ENCODE data around the gene ABCA13.

Gene ABCA13

GRCh38 chr7:48473205-48473865 is 302.1 kb downstream of the ABCA13 start:
- FAIRE-seq (no peak), DNase-seq (ENCODE audit: extremely low spot score, insufficient read length, low read depth) (no peak)

- DNase-seq (ENCODE audit: extremely low spot score, insufficient read length, low read depth) (no peak), FAIRE-seq (no peak)
These were observed 310.0 kb downstream of the ABCA13 start for GRCh38 chr7:48481235-48481634.

- FAIRE-seq (no peak), DNase-seq (ENCODE audit: extremely low spot score, insufficient read length, low read depth) (no peak)
These were observed 326.3 kb downstream of the ABCA13 start for GRCh38 chr7:48497521-48497920.

GRCh38 chr7:48502021-48502420 is 330.8 kb downstream of the ABCA13 start:
- no peak for FAIRE-seq
- no peak for DNase-seq (ENCODE audit: extremely low spot score, insufficient read length, low read depth)

DNA sequence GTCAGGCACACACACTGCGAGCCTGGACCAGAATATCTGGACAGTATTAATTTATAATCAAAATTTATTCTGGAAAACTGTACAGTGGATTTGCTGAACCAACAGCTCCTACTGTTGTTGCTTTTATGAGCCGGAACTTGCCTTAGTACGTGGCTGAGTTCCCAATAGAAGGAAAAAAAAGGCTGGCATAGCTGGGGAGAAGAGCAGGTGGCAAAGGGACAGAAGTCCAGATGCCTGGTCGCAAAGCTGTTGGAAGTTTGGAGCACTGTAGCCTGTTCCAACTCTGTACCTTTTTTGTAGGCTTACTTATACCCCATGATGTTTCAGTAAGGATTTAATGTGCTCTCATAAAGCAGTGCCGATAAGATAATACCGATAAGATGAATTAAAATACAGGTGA is 333.8 kb downstream of the ABCA13 start:
- FAIRE-seq: no peak
- no peak for DNase-seq (ENCODE audit: extremely low spot score, insufficient read length, low read depth)

- no peak for DNase-seq (ENCODE audit: extremely low spot score, insufficient read length, low read depth)
- FAIRE-seq: no peak
These were observed 334.2 kb downstream of the ABCA13 start for GRCh38 chr7:48505466-48505865.

GRCh38 chr7:48506569-48506968 is 335.3 kb downstream of the ABCA13 start:
- FAIRE-seq (no peak), DNase-seq (ENCODE audit: extremely low spot score, insufficient read length, low read depth) (no peak)

- FAIRE-seq: no peak
- DNase-seq (ENCODE audit: extremely low spot score, insufficient read length, low read depth): no peak
These were observed 339.8 kb downstream of the ABCA13 start for GRCh38 chr7:48511080-48511479.

GRCh38 chr7:48512892-48513291 is 341.6 kb downstream of the ABCA13 start:
- DNase-seq (ENCODE audit: extremely low spot score, insufficient read length, low read depth) (no peak), FAIRE-seq (no peak)

DNA sequence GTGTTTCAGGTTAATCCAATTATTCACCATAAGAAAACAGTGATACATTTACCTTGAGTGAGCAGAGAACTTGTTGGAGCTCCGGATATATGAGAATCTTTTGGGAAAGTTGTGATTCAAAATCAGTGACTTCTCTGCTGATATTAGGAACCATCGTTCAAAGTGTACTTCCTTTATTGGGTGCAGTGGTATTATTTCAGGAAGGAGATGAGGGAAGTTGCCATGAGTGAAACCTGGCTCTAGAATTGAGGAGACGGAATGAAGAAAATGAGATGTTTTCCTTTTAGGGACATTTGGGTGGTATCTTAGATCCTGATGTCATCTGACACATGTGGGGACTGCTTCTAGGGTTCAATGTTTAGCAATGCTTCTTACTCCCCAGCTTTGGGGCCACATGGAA is 343.9 kb downstream of the ABCA13 start:
- no peak for FAIRE-seq

GRCh38 chr7:48518092-48518491 is 346.8 kb downstream of the ABCA13 start:
- no peak for FAIRE-seq
- no peak for DNase-seq (ENCODE audit: extremely low spot score, insufficient read length, low read depth)

More for the DNA sequence above, 343.9 kb downstream of the ABCA13 start:
- no peak for DNase-seq (ENCODE audit: extremely low spot score, insufficient read length, low read depth)

GRCh38 chr7:48522692-48523091 is 351.4 kb downstream of the ABCA13 start:
- FAIRE-seq: no peak

GRCh38 chr7:48525736-48526732 is 354.8 kb downstream of the ABCA13 start:
- FAIRE-seq (no peak), DNase-seq (ENCODE audit: extremely low spot score, insufficient read length, low read depth) (no peak)

More at GRCh38 chr7:48522692-48523091, 351.4 kb downstream of the ABCA13 start:
- no peak for DNase-seq (ENCODE audit: extremely low spot score, insufficient read length, low read depth)

DNA sequence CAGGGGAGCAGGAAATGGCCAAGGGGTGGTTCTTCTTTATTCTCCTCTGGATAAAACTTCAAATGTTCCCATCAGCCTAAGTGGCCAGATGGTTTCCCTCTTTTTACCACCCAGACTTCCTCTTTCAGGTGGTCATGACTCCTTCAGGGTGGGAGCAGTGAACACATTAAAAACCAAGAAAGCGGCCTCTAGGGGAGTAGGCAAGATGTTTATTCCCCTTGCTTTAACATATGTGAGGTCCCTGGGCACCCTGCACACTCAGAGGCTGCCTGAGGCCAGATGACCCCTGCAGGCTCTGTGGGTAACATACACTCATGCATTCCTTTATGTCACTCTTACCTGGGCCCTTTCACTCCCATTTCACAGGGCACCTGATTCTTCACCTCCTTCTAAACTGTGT is 357.4 kb downstream of the ABCA13 start:
- DNase-seq (ENCODE audit: extremely low spot score, insufficient read length, low read depth) (no peak), FAIRE-seq (no peak)

DNA sequence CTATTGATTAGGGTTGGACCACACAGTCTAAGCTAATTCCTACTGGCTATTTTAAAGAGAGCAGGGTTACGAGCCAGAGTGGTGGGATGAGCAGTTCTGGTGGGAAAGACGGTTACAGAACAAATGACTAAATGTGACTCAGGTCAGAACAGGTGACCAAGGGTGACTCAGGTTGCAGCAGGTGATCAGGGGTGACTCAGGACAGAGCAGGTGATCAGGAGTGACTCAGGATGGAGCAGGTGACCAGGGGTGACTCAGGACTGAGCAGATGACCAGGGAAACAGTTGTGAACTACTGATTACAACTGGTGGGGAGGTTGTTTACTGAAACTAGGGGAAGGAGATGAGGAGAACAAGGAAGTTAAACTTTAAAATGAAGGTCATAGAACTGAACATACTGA is 366.3 kb downstream of the ABCA13 start:
- no peak for DNase-seq (ENCODE audit: extremely low spot score, insufficient read length, low read depth)
- FAIRE-seq: no peak

- DNase-seq (ENCODE audit: extremely low spot score, insufficient read length, low read depth): no peak
- no peak for FAIRE-seq
These were observed 369.5 kb downstream of the ABCA13 start for GRCh38 chr7:48540746-48541145.

- FAIRE-seq (no peak), DNase-seq (ENCODE audit: extremely low spot score, insufficient read length, low read depth) (no peak)
These were observed 377.4 kb downstream of the ABCA13 start for GRCh38 chr7:48548667-48549066.

DNA sequence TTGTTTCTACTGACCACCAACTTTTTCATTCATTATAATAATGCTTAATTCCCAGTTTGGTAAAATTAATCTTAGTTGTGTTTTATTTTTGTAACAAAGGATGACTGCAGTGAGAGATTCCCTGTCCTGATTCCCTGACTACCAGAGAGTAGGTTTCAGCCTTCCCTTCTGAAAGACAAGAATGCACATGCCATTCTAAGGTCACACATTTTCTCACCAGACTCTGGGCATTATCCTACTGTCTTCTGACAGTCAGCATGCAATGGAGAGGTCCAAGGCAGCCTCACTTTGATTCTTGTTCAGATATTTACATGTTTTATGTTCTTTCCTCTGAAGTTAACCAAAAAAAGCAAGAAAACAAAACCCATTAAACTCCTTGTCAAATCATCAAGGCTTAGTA is 380.4 kb downstream of the ABCA13 start:
- FAIRE-seq: no peak
- no peak for DNase-seq (ENCODE audit: extremely low spot score, insufficient read length, low read depth)

- FAIRE-seq (no peak), DNase-seq (ENCODE audit: extremely low spot score, insufficient read length, low read depth) (no peak)
These were observed 392.1 kb downstream of the ABCA13 start for GRCh38 chr7:48563334-48563733.

DNA sequence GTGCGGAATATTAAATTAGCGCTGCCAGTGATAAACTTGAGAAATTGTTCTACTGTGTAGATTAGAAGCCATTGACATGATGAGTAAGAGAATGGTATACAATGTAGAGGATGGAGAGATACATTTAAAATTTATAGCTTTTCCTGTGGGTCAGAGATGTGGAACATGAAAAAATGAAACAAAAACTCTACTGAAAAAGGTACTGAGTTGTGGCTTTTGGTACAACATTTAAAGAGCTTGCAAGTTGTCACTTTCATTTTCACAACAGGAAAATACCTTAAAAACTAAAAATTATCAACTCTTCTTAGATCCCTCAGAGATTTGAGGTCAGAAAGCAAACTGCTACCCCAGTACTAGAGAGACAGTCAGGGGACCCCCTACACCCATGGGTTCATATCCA is 404.3 kb downstream of the ABCA13 start:
- FAIRE-seq: no peak

GRCh38 chr7:48587475-48587874 is 416.2 kb downstream of the ABCA13 start:
- FAIRE-seq (no peak), DNase-seq (ENCODE audit: extremely low spot score, insufficient read length, low read depth) (no peak)

More for the DNA sequence above, 404.3 kb downstream of the ABCA13 start:
- DNase-seq (ENCODE audit: extremely low spot score, insufficient read length, low read depth): no peak

Measured in GM18507 (cell line).